Activated T-helper 1 cell treated with anti-CD3 and anti-CD28 coated beads, Interleukin-12 subunit alpha, Interleukin-12 subunit beta, Interleukin-2, Interleukin-4 antibody, amounts not matched to agents 30 ng/mL and 10 ng/mL and 1 ng/mL, durations not matched to agents 14 hours and 24 hours and 36 hours (primary cell): ENCODE data around the gene PHLPP1. TPM values are rescaled to one million over a fixed set of nuclear protein-coding genes. Genes with fewer than 3 reads are reported as not detected.

Experiments used
- total RNA-seq: library from RNA; stranded (reverse); gene quantifications from 2 replicates; pipeline ENCODE4 v1.2.3, GENCODE V29; 2022

PHLPP1 gene
- total RNA-seq, 1 donor from 2014 or later: 14.1 TPM

Other genes starting within 250 kb of the PHLPP1 start
- gene ZCCHC2, start 192.5 kb upstream of the PHLPP1 start, total RNA-seq: 55.7 and 58.8 TPM in 2 replicates